Measurements from ENCODE around the gene CTXND2.
"Not testable (repeated sequence)": the region's sequence is repeated elsewhere in the genome, so short reads cannot be mapped to it uniquely, and the experiment has no call there.

Gene CTXND2

GRCh38 chr1:150905301-150905700, 18.4 kb downstream of the CTXND2 start:
- H2AFZ ChIP-seq (ENCODE audit: low read depth, low read length): no peak overlapping the region
- H3K9me3 ChIP-seq (ENCODE audit: low read length): no peaks in the 10 kb centered on the region
- no peaks in the 10 kb centered on the region for H3K27me3 ChIP-seq (ENCODE audit: insufficient read depth, low read length)
- no peaks in the 10 kb centered on the region for H3K36me3 ChIP-seq (ENCODE audit: insufficient read depth, low read length)
- no peak overlapping the region for H3K4me3 ChIP-seq (ENCODE audit: low read length)
- H3K4me1 ChIP-seq (ENCODE audit: insufficient read depth, low read length): no peaks in the 10 kb centered on the region

- no peaks in the 10 kb centered on the region for H3K27me3 ChIP-seq (ENCODE audit: insufficient read depth, low read length)
- H2AFZ ChIP-seq (ENCODE audit: low read depth, low read length): no peak overlapping the region
- H3K4me1 ChIP-seq (ENCODE audit: insufficient read depth, low read length): no peaks in the 10 kb centered on the region
- H3K4me3 ChIP-seq (ENCODE audit: low read length): no peak overlapping the region
- no peaks in the 10 kb centered on the region for H3K9me3 ChIP-seq (ENCODE audit: low read length)
- no peaks in the 10 kb centered on the region for H3K36me3 ChIP-seq (ENCODE audit: insufficient read depth, low read length)
These were observed 19.4 kb downstream of the CTXND2 start for GRCh38 chr1:150906329-150906728.

- Histone ChIP-seq H3K4me1 (ENCODE audit: insufficient read depth, low read length) (no peaks in the 10 kb centered on the region), H2AFZ (ENCODE audit: low read depth, low read length) (no peak overlapping the region), H3K9me3 (ENCODE audit: low read length) (no peaks in the 10 kb centered on the region), H3K36me3 (ENCODE audit: insufficient read depth, low read length) (no peaks in the 10 kb centered on the region), H3K4me3 (ENCODE audit: low read length) (no peak overlapping the region), H3K27me3 (ENCODE audit: insufficient read depth, low read length) (no peaks in the 10 kb centered on the region)
These were observed 19.9 kb downstream of the CTXND2 start for GRCh38 chr1:150906813-150907212.

- Histone ChIP-seq H2AFZ (ENCODE audit: low read depth, low read length) (no peak overlapping the region), H3K36me3 (ENCODE audit: insufficient read depth, low read length) (no peaks in the 10 kb centered on the region), H3K4me3 (ENCODE audit: low read length) (no peak overlapping the region), H3K27me3 (ENCODE audit: insufficient read depth, low read length) (no peaks in the 10 kb centered on the region), H3K9me3 (ENCODE audit: low read length) (no peaks in the 10 kb centered on the region), H3K4me1 (ENCODE audit: insufficient read depth, low read length) (no peaks in the 10 kb centered on the region)
These were observed 22.7 kb downstream of the CTXND2 start for GRCh38 chr1:150909585-150910180.

- Histone ChIP-seq H2AFZ (ENCODE audit: low read depth, low read length) (no peak overlapping the region), H3K27me3 (ENCODE audit: insufficient read depth, low read length) (no peaks in the 10 kb centered on the region), H3K9me3 (ENCODE audit: low read length) (no peaks in the 10 kb centered on the region), H3K4me1 (ENCODE audit: insufficient read depth, low read length) (no peaks in the 10 kb centered on the region), H3K4me3 (ENCODE audit: low read length) (no peak overlapping the region), H3K36me3 (ENCODE audit: insufficient read depth, low read length) (no peaks in the 10 kb centered on the region)
These were observed 25.7 kb downstream of the CTXND2 start for GRCh38 chr1:150912623-150913022.

- Histone ChIP-seq H3K9me3 (ENCODE audit: low read length) (no peaks in the 10 kb centered on the region), H3K4me3 (ENCODE audit: low read length) (no peak overlapping the region), H3K36me3 (ENCODE audit: insufficient read depth, low read length) (no peaks in the 10 kb centered on the region), H2AFZ (ENCODE audit: low read depth, low read length) (no peak overlapping the region), H3K27me3 (ENCODE audit: insufficient read depth, low read length) (no peaks in the 10 kb centered on the region), H3K4me1 (ENCODE audit: insufficient read depth, low read length) (no peaks in the 10 kb centered on the region)
These were observed 30.5 kb downstream of the CTXND2 start for GRCh38 chr1:150917387-150917786.

DNA sequence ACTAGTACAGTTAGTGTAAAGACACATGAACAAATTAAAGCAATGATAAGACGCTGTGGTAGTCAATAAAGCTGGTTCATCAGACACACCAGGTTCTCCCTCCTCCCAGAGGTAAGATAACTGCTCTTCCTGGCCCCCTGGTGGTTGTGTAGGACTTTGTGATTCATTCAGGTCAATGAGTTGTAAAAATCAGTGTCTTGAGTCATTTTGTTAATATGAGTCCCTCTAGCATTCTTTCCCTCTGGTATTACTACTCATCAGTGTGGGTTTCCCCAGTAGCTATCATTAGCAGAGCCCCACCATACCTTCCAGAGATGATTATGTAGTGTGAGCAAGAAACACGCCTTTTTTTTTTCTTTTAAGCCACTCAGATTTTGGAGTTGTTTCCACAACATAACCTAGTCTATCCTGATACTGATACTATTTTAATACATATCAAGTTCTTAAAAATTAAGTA, 35.6 kb downstream of the CTXND2 start:
- Histone ChIP-seq H3K36me3 (ENCODE audit: insufficient read depth, low read length) (peaks cover 3% of the 10 kb centered on the region), H3K27me3 (ENCODE audit: insufficient read depth, low read length) (no peaks in the 10 kb centered on the region), H3K9me3 (ENCODE audit: low read length) (no peaks in the 10 kb centered on the region), H2AFZ (ENCODE audit: low read depth, low read length) (no peak overlapping the region), H3K4me1 (ENCODE audit: insufficient read depth, low read length) (peaks cover 5% of the 10 kb centered on the region), H3K4me3 (ENCODE audit: low read length) (no peak overlapping the region)

DNA sequence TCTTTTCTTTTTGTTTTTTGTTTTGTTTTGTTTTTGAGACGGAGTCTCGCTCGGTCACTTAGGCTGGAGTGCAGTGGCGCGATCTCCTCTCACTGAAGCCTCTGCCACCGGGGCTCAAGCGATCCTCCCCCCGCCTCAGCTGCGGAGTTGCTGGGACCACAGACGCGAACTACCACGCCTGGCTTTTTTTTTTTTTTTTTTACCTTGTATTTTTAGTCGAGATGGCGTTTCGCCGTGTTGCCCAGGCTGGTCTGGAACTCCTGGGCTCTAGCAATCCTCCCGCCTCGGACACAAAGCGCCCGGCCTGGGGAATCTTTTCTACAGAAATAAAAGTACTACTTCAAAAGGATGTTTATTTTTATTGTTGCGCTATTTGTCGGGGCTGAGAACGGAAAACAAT, 38.1 kb downstream of the CTXND2 start:
- H2AFZ ChIP-seq (ENCODE audit: low read depth, low read length): no peak overlapping the region
- H3K4me3 ChIP-seq (ENCODE audit: low read length): no peak overlapping the region
- peaks cover 5% of the 10 kb centered on the region for H3K4me1 ChIP-seq (ENCODE audit: insufficient read depth, low read length)
- H3K9me3 ChIP-seq (ENCODE audit: low read length): peaks cover 2% of the 10 kb centered on the region
- H3K36me3 ChIP-seq (ENCODE audit: insufficient read depth, low read length): peaks cover 24% of the 10 kb centered on the region
- no peaks in the 10 kb centered on the region for H3K27me3 ChIP-seq (ENCODE audit: insufficient read depth, low read length)

GRCh38 chr1:150926097-150926741, 39.3 kb downstream of the CTXND2 start, which contains the start of gene SETDB1:
Gene SETDB1 (plus strand): TSS chr1:150926363. CDS start chr1:150927715, 1,352 bp downstream.
- H3K36me3 ChIP-seq (ENCODE audit: insufficient read depth, low read length): peaks cover 33% of the 10 kb centered on the region
- H3K4me1 ChIP-seq (ENCODE audit: insufficient read depth, low read length): peaks cover 5% of the 10 kb centered on the region
- H2AFZ ChIP-seq (ENCODE audit: low read depth, low read length): peak within 1 kb of the TSS; percentile 90
- H3K4me3 ChIP-seq (ENCODE audit: low read length): peak within 1 kb of the TSS; percentile 97
- H3K9me3 ChIP-seq (ENCODE audit: low read length): peaks cover 10% of the 10 kb centered on the region
- H3K27me3 ChIP-seq (ENCODE audit: insufficient read depth, low read length): no peaks in the 10 kb centered on the region

GRCh38 chr1:150927624-150928023, 40.7 kb downstream of the CTXND2 start:
- peaks cover 44% of the 10 kb centered on the region for H3K36me3 ChIP-seq (ENCODE audit: insufficient read depth, low read length)
- peaks cover 15% of the 10 kb centered on the region for H3K9me3 ChIP-seq (ENCODE audit: low read length)
- no peaks in the 10 kb centered on the region for H3K27me3 ChIP-seq (ENCODE audit: insufficient read depth, low read length)
- H3K4me1 ChIP-seq (ENCODE audit: insufficient read depth, low read length): peaks cover 5% of the 10 kb centered on the region
- H3K4me3 ChIP-seq (ENCODE audit: low read length): peak overlapping the region; percentile 97
- no peak overlapping the region for H2AFZ ChIP-seq (ENCODE audit: low read depth, low read length)

- no peaks in the 10 kb centered on the region for H3K27me3 ChIP-seq (ENCODE audit: insufficient read depth, low read length)
- H3K4me3 ChIP-seq (ENCODE audit: low read length): no peak overlapping the region
- peaks cover 50% of the 10 kb centered on the region for H3K36me3 ChIP-seq (ENCODE audit: insufficient read depth, low read length)
- H3K9me3 ChIP-seq (ENCODE audit: low read length): peaks cover 15% of the 10 kb centered on the region
- peaks cover 5% of the 10 kb centered on the region for H3K4me1 ChIP-seq (ENCODE audit: insufficient read depth, low read length)
- H2AFZ ChIP-seq (ENCODE audit: low read depth, low read length): no peak overlapping the region
These were observed 41.4 kb downstream of the CTXND2 start for GRCh38 chr1:150928286-150928685.

GRCh38 chr1:150928775-150929174, 41.8 kb downstream of the CTXND2 start:
- H3K36me3 ChIP-seq (ENCODE audit: insufficient read depth, low read length): peaks cover 52% of the 10 kb centered on the region
- not testable (repeated sequence) for H3K4me1 ChIP-seq (ENCODE audit: insufficient read depth, low read length); H2AFZ ChIP-seq (ENCODE audit: low read depth, low read length); H3K4me3 ChIP-seq (ENCODE audit: low read length); H3K27me3 ChIP-seq (ENCODE audit: insufficient read depth, low read length)
- peaks cover 15% of the 10 kb centered on the region for H3K9me3 ChIP-seq (ENCODE audit: low read length)

DNA sequence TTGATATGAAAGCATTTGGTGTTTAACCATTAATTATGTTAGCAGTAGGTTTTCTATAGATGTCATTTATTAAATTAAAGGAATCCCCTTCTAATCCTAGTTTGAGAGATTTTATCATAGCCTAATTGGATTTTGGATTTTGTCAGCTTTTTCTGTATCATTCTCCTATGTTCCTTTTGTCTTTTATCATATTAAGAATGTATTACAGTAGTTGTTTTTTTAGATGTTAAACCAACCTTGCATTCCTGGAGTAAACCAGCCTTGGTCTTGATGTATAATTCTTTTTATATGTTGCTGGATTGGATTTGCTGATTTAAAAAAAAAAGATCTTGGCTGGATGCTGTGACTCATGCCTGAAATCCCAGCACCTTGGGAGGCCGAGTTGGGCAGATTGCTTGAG, 44.8 kb downstream of the CTXND2 start:
- peaks cover 65% of the 10 kb centered on the region for H3K36me3 ChIP-seq (ENCODE audit: insufficient read depth, low read length)
- no peaks in the 10 kb centered on the region for H3K27me3 ChIP-seq (ENCODE audit: insufficient read depth, low read length)
- H3K4me3 ChIP-seq (ENCODE audit: low read length): no peak overlapping the region
- H3K9me3 ChIP-seq (ENCODE audit: low read length): peaks cover 15% of the 10 kb centered on the region
- no peak overlapping the region for H2AFZ ChIP-seq (ENCODE audit: low read depth, low read length)
- H3K4me1 ChIP-seq (ENCODE audit: insufficient read depth, low read length): peaks cover 5% of the 10 kb centered on the region

Measured in neuron (in vitro differentiated cells).